GM23338 (cell line): ENCODE results near the gene EGF. TPM values are rescaled to one million over a fixed set of nuclear protein-coding genes. Genes with fewer than 3 reads are reported as not detected.

Experiments
- ATAC-seq: fragments of 200-7000 bp; cut with Tn5 transposase; 3 replicates; pipeline ENCODE4 v1.9.1; 2020
- DNase-seq: peaks from one replicate; pipeline ENCODE4 v3.0.0-alpha.2; 2015; ENCODE audit warnings: low spot score
- H2AFZ ChIP-seq: fragments of 200-600 bp; sonication (generic); 2 replicates; pipeline ENCODE4 v1.8.0; 2016; ENCODE audit warnings: antibody characterized with exemption, mild to moderate bottlenecking, moderate library complexity
- H3F3A ChIP-seq: fragments of 200-600 bp; sonication (generic); replicated peaks from 2 replicates; pipeline ENCODE4 v1.8.0; 2017; ENCODE audit warnings: antibody characterized with exemption, mixed run types, low read depth
- H3K27ac ChIP-seq: fragments of 200-600 bp; sonication (generic); 2 replicates; pipeline ENCODE4 v1.6.1; 2016; ENCODE audit warnings: low read depth
- H3K27me3 ChIP-seq: fragments of 200-600 bp; sonication (generic); 2 replicates; pipeline ENCODE4 v1.8.0; 2016; ENCODE audit warnings: mild to moderate bottlenecking, mixed run types, moderate library complexity; ENCODE audit not compliant: insufficient read depth
- H3K36me3 ChIP-seq: fragments of 200-600 bp; sonication (generic); 2 replicates; pipeline ENCODE4 v1.8.0; 2016; ENCODE audit warnings: mild to moderate bottlenecking; ENCODE audit not compliant: insufficient read depth
- H3K4me1 ChIP-seq: fragments of 200-600 bp; sonication (generic); 2 replicates; pipeline ENCODE4 v1.8.0; 2016; ENCODE audit warnings: mild to moderate bottlenecking, moderate library complexity; ENCODE audit not compliant: insufficient read depth
- H3K4me2 ChIP-seq: fragments of 200-600 bp; sonication (generic); 2 replicates; pipeline ENCODE4 v1.7.1; 2017; ENCODE audit warnings: mixed run types
- H3K4me3 ChIP-seq: fragments of 200-600 bp; sonication (generic); 2 replicates; pipeline ENCODE4 v1.6.1; 2016; ENCODE audit warnings: mixed run types
- H3K79me2 ChIP-seq: fragments of 200-600 bp; sonication (generic); replicated peaks from 2 replicates; pipeline ENCODE4 v1.8.0; 2017; ENCODE audit warnings: mild to moderate bottlenecking; ENCODE audit not compliant: insufficient read depth
- H3K9me2 ChIP-seq: fragments of 200-600 bp; sonication (generic); 2 replicates; pipeline ENCODE4 v1.8.0; 2017; ENCODE audit not compliant: insufficient read depth
- H4K20me1 ChIP-seq: fragments of 200-600 bp; sonication (generic); replicated peaks from 2 replicates; pipeline ENCODE4 v1.8.0; 2017; ENCODE audit warnings: mild to moderate bottlenecking; ENCODE audit not compliant: insufficient read depth
- H3K27ac Mint-ChIP-seq: 2 replicates; pipeline ENCODE4 v1.8.0; 2020; ENCODE audit warnings: inconsistent platforms, mild to moderate bottlenecking, moderate library complexity, mixed read lengths
- H3K27me3 Mint-ChIP-seq: 3 replicates; pipeline ENCODE4 v1.8.0; 2022; ENCODE audit warnings: low read depth, mild to moderate bottlenecking, moderate library complexity, mixed read lengths, inconsistent platforms; ENCODE audit not compliant: insufficient read depth, poor library complexity
- H3K36me3 Mint-ChIP-seq: 3 replicates; pipeline ENCODE4 v1.8.0; 2021; ENCODE audit warnings: low read depth, mild to moderate bottlenecking, inconsistent platforms, moderate library complexity, mixed read lengths
- H3K4me1 Mint-ChIP-seq: 3 replicates; pipeline ENCODE4 v1.8.0; 2020; ENCODE audit warnings: mild to moderate bottlenecking, inconsistent platforms, mixed read lengths
- H3K4me3 Mint-ChIP-seq: 3 replicates; pipeline ENCODE4 v1.8.0; 2021; ENCODE audit warnings: moderate library complexity, mild to moderate bottlenecking, inconsistent platforms, mixed read lengths
- H3K9me3 Mint-ChIP-seq: 3 replicates; pipeline ENCODE4 v1.8.0; 2020; ENCODE audit warnings: moderate library complexity, mild to moderate bottlenecking, inconsistent platforms, mixed read lengths
- CREB1 ChIP-seq: fragments of 250-450 bp; sonication (Bioruptor Pico); IDR thresholded peaks from 2 replicates; pipeline ENCODE4 v1.5.0; 2020; ENCODE audit warnings: low read depth, mild to moderate bottlenecking, moderate library complexity
- CTCF ChIP-seq, 2 experiments: fragments of 200-600 bp in 1 of 2; sonication (generic) in 1 of 2; conservative IDR thresholded peaks; 2 replicates each; pipeline versions ENCODE4 v1.5.1 to v1.6.1; 2016 to 2017; ENCODE audit warnings: antibody characterized with exemption in 2 of 2, low read depth in 2 of 2, mild to moderate bottlenecking in 2 of 2, moderate library complexity in 1 of 2
- ETS1 ChIP-seq: IDR thresholded peaks from 2 replicates; pipeline ENCODE4 v1.6.1; 2016; ENCODE audit warnings: antibody characterized with exemption
- EZH2 ChIP-seq: fragments of 200-600 bp; sonication (generic); IDR thresholded peaks from one replicate; pipeline ENCODE4 v1.8.0; 2017; ENCODE audit warnings: antibody characterized with exemption, mild to moderate bottlenecking, low read depth; ENCODE audit not compliant: unreplicated experiment
- EZH2phosphoT487 ChIP-seq: fragments of 200-600 bp; sonication (generic); IDR thresholded peaks from one replicate; pipeline ENCODE4 v1.8.1; 2018; ENCODE audit warnings: antibody characterized with exemption; ENCODE audit not compliant: unreplicated experiment
- JUNB ChIP-seq: IDR thresholded peaks from one replicate; pipeline ENCODE4 v1.6.1; 2016; ENCODE audit warnings: antibody characterized with exemption; ENCODE audit not compliant: unreplicated experiment
- NANOG ChIP-seq: IDR thresholded peaks from 2 replicates; pipeline ENCODE4 v1.6.1; 2016; ENCODE audit warnings: antibody characterized with exemption, borderline replicate concordance
- POLR2AphosphoS5 ChIP-seq: IDR thresholded peaks from 2 replicates; pipeline ENCODE4 v1.6.1; 2016; ENCODE audit warnings: antibody characterized with exemption, low read depth
- REST ChIP-seq: IDR thresholded peaks from one replicate; pipeline ENCODE4 v1.6.1; 2018; ENCODE audit warnings: antibody characterized with exemption; ENCODE audit not compliant: unreplicated experiment
- STAT1 ChIP-seq: IDR thresholded peaks from one replicate; pipeline ENCODE4 v1.6.1; 2016; ENCODE audit warnings: antibody characterized with exemption; ENCODE audit not compliant: unreplicated experiment
- ZNF114 ChIP-seq: fragments of 250-450 bp; sonication (Bioruptor Pico); IDR thresholded peaks from 2 replicates; pipeline ENCODE4 v1.5.0; 2020; ENCODE audit warnings: mild to moderate bottlenecking, moderate library complexity
- ZNF331 ChIP-seq: fragments of 250-450 bp; sonication (Bioruptor Pico); IDR thresholded peaks from 2 replicates; pipeline ENCODE4 v1.5.0; 2020; ENCODE audit warnings: low read depth, mild to moderate bottlenecking, moderate library complexity
- ZNF462 ChIP-seq: fragments of 250-450 bp; sonication (Bioruptor Pico); IDR thresholded peaks from 2 replicates; pipeline ENCODE4 v1.5.0; 2020; ENCODE audit warnings: mild to moderate bottlenecking, moderate library complexity
- polyA plus RNA-seq: library from polyadenylated mRNA; unstranded; fragments of >200 nt; fragmentation: Nextera tagmentation; extraction: Ambion mirVana; gene quantifications from 2 replicates; pipeline ENCODE4 v1.2.1, GENCODE V29; 2016
- total RNA-seq: library from RNA; depleted of rRNA; stranded (reverse); fragments of >200 nt; shearing (Covaris generic); gene quantifications from 2 replicates; pipeline ENCODE4 v1.2.3, GENCODE V29; 2014

EGF gene
- total and polyA plus RNA-seq, 2 experiments from 2014 or later = 1.4 to 3.0 TPM

GRCh38 chr4:109879636-109880314 lies 32.9 kb upstream of the EGF start:
- Histone ChIP-seq H2AFZ (no peak overlapping the region), H3K27ac (no peak overlapping the region), H3K36me3 (no peaks in the 10 kb centered on the region), H3F3A (no peaks in the 10 kb centered on the region), H3K79me2 (no peaks in the 10 kb centered on the region), H3K9me2 (no peaks in the 10 kb centered on the region), H3K4me3 (no peak overlapping the region), H4K20me1 (no peaks in the 10 kb centered on the region), H3K4me1 (no peaks in the 10 kb centered on the region), H3K4me2 (no peak overlapping the region), H3K27me3 (no peaks in the 10 kb centered on the region)
- Mint-ChIP-seq H3K36me3 (no peaks in the 10 kb centered on the region), H3K9me3 (no peaks in the 10 kb centered on the region; the same call in 2 of the 3 replicates), H3K4me3 (no peak overlapping the region), H3K27ac (no peak overlapping the region), H3K4me1 (no peaks in the 10 kb centered on the region; the same call in 2 of the 3 replicates), H3K27me3 (peaks cover 3% of the 10 kb centered on the region)
- TF ChIP-seq ETS1 = no peak
- TF ChIP-seq ZNF462 (CRISPR knock-in tag) = no peak
- no peak for TF ChIP-seq REST
- TF ChIP-seq ZNF331 (CRISPR knock-in tag) = no peak
- TF ChIP-seq CREB1 (CRISPR knock-in tag) = no peak
- TF ChIP-seq ZNF114 = no peak
- no peak for TF ChIP-seq EZH2
- TF ChIP-seq STAT1 = no peak
- TF ChIP-seq EZH2phosphoT487 = no peak
- no peak for TF ChIP-seq NANOG
- TF ChIP-seq CTCF (conservative IDR thresholded peaks at IDR 0.05; ENCODE audit: low read depth in 2 of 2) = no peak
- TF ChIP-seq JUNB = no peak
- no peak for TF ChIP-seq POLR2AphosphoS5
- no peak for DNase-seq
- no peak for ATAC-seq
